GM23338 (cell line): Measurements from ENCODE around the gene PLEKHB1.
"Not testable (repeated sequence)": the region's sequence is repeated elsewhere in the genome, so short reads cannot be mapped to it uniquely, and the experiment has no call there.

Source experiments
- CREB1 ChIP-seq: fragments of 250-450 bp; sonication (Bioruptor Pico); IDR thresholded peaks from 2 replicates; pipeline ENCODE4 v1.5.0; 2020; ENCODE audit warnings: low read depth, mild to moderate bottlenecking, moderate library complexity
- CTCF ChIP-seq, 2 experiments: fragments of 200-600 bp in 1 of 2; sonication (generic) in 1 of 2; conservative IDR thresholded peaks; 2 replicates each; pipeline versions ENCODE4 v1.5.1 to v1.6.1; 2016 to 2017; ENCODE audit warnings: antibody characterized with exemption in 2 of 2, low read depth in 2 of 2, mild to moderate bottlenecking in 2 of 2, moderate library complexity in 1 of 2
- ETS1 ChIP-seq: IDR thresholded peaks from 2 replicates; pipeline ENCODE4 v1.6.1; 2016; ENCODE audit warnings: antibody characterized with exemption
- EZH2 ChIP-seq: fragments of 200-600 bp; sonication (generic); IDR thresholded peaks from one replicate; pipeline ENCODE4 v1.8.0; 2017; ENCODE audit warnings: antibody characterized with exemption, mild to moderate bottlenecking, low read depth; ENCODE audit not compliant: unreplicated experiment
- EZH2phosphoT487 ChIP-seq: fragments of 200-600 bp; sonication (generic); IDR thresholded peaks from one replicate; pipeline ENCODE4 v1.8.1; 2018; ENCODE audit warnings: antibody characterized with exemption; ENCODE audit not compliant: unreplicated experiment
- JUNB ChIP-seq: IDR thresholded peaks from one replicate; pipeline ENCODE4 v1.6.1; 2016; ENCODE audit warnings: antibody characterized with exemption; ENCODE audit not compliant: unreplicated experiment
- POLR2AphosphoS5 ChIP-seq: IDR thresholded peaks from 2 replicates; pipeline ENCODE4 v1.6.1; 2016; ENCODE audit warnings: antibody characterized with exemption, low read depth
- REST ChIP-seq: IDR thresholded peaks from one replicate; pipeline ENCODE4 v1.6.1; 2018; ENCODE audit warnings: antibody characterized with exemption; ENCODE audit not compliant: unreplicated experiment
- ZNF114 ChIP-seq: fragments of 250-450 bp; sonication (Bioruptor Pico); IDR thresholded peaks from 2 replicates; pipeline ENCODE4 v1.5.0; 2020; ENCODE audit warnings: mild to moderate bottlenecking, moderate library complexity

DNA sequence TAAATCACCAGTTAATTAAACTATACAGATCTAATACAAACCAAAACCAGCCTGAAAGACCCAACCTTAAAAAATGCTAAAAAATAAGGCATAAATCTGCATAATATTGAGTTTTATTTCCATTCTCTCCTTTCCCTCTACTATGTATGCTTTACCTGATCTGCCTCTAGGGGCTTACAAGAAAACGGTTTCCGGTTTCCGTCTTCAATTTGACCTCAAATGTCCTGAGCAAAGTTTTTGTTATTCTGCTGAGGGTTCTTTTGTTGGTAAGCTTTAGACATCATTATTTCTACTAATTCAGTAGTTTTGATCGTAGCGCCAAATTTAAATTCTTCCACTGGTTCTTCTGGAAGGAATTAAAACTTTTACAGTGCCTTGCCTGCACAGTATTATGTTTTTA lies 30.2 kb downstream of the PLEKHB1 start:
- not testable (repeated sequence) for TF ChIP-seq POLR2AphosphoS5; REST; EZH2; EZH2phosphoT487; JUNB; ZNF114; ETS1; CREB1 (CRISPR knock-in tag)
- peak in 1 of 2 experiments; percentile 42; a peak in 2 of 4 replicates for TF ChIP-seq CTCF (conservative IDR thresholded peaks at IDR 0.05; ENCODE audit: low read depth in 2 of 2)
